ENCODE results near the gene SPATS2.
"Not testable (repeated sequence)": the region's sequence is repeated elsewhere in the genome, so short reads cannot be mapped to it uniquely, and the experiment has no call there.

Gene SPATS2

DNA sequence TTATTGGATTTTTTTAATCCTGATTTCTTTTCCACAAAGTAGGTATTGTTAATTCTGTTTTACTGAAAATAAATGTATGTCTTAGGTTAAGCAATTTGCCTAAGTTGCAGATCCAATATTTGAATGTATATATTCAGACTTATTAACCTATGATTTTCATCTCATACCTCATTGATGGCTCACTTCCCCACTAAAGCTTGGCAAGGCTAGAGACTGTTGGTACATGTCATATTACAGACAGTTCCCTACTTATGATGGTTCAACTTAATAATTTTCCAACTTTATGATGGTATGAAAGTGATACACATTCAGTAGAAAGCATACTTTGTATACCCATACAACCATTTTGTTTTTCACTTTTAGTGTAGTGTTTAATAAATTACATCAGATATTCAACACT, 138.4 kb downstream of the SPATS2 start:
- in situ Hi-C loops (cut with MboI; ENCODE audit: low sequenced_read_pairs): loop anchor here (10.0 kb wide), 1 partner anchor 141 kb away; the partner anchor contains the start of gene SPATS2

DNA sequence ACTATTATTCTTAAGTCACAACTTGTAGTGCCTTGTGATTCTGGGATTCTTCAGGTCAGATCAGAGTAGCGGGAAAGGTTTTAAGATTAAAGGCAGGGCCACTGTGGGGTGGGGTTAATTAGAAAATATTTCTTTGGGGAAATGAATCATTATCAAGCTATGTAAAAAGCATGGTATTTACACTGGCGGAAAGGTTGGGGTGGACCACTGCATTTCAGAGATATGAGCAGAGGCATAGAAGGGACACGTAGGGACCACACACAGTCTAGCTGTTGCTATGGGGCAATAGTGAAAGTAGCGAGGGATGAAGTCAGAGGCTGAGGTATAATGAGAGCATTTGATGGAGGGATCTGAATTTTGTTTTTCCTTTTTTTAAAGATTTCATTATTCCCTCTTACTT, 139.9 kb downstream of the SPATS2 start:
- in situ Hi-C loops (cut with MboI; ENCODE audit: low sequenced_read_pairs): loop anchor here (10.0 kb wide), 1 partner anchor 142 kb away; the partner anchor contains the start of gene SPATS2

DNA sequence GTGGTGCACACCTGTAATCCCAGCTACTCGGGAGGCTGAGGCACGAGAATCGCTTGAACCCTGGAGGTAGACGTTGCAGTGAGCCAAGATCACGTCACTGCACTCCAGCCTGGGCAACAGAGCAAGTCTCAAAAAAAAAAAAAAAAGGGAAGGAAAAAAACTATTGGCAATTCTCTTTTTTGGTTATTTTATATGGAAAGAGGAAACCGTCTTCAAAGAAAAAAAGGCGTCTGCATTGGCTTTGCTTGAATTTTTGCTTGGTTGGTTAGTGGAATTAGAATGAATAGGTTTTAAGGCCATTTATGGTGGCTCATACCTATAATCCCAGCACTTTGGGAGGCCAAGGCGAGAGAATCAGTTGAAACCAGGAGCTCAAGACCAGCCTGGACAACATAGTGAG, 142.4 kb downstream of the SPATS2 start:
- in situ Hi-C loops (cut with MboI; ENCODE audit: low sequenced_read_pairs): loop anchor here (10.0 kb wide), 1 partner anchor 145 kb away; the partner anchor contains the start of gene SPATS2

DNA sequence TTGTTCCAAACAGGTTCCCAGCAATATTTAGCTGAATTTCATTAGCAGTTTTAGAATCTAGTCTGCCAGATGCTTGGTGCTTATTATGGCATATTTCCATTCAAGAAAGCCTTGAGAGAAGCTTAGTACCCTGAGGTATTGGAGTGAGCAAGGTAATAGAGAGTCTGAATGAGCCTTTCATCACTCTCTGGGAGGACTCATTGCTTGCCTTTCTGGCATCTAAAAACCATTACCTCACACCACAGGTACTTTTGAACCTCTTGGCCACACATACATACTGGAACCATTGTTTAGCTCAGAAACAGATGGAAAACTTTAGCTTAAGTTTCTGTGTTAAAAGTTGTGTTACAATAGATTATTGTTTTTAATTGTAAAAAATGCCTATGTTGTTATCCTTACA, 144.1 kb downstream of the SPATS2 start:
- in situ Hi-C loops (cut with MboI; ENCODE audit: low sequenced_read_pairs): no loop called here

DNA sequence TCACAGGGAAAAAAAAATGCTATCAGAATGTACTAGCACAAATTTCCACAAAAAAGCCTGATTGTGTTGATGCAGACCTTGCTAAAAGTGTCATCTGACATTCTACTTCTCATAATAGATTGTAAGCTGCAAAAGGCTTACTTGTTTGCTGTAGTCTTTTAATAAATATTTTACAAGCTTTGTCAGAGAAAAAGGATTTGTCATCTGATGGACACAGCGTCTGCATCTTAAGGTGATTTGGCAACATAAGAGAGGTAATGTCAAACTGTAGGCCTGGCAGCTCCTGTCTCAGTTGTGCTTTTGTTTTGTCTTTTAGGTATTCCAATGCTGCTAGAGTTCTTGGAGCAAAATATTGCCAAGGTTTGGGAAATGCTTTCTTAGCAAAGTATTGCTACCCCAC, 145.3 kb downstream of the SPATS2 start:
- in situ Hi-C loops (cut with MboI; ENCODE audit: low sequenced_read_pairs): no loop called here

DNA sequence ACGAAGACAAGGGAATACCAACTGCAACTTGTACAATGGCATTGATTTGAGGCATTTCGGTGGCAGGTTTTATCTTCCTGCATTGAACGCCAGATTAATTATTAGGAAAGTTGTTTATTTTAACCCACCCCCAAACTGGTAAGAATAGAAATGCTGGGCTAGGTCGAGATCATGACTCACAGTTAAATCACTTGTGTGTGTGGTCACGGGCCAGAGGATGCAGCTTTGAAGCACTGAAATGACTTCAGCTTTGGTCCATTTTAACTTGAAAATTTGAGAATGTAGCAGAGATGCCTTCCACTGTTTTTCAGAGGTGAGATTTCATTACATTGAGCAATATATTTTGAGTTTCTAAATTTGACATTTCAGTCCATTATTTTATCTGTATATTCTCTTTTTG, 148.0 kb downstream of the SPATS2 start:
- in situ Hi-C loops (cut with MboI; ENCODE audit: low sequenced_read_pairs): no loop called here

DNA sequence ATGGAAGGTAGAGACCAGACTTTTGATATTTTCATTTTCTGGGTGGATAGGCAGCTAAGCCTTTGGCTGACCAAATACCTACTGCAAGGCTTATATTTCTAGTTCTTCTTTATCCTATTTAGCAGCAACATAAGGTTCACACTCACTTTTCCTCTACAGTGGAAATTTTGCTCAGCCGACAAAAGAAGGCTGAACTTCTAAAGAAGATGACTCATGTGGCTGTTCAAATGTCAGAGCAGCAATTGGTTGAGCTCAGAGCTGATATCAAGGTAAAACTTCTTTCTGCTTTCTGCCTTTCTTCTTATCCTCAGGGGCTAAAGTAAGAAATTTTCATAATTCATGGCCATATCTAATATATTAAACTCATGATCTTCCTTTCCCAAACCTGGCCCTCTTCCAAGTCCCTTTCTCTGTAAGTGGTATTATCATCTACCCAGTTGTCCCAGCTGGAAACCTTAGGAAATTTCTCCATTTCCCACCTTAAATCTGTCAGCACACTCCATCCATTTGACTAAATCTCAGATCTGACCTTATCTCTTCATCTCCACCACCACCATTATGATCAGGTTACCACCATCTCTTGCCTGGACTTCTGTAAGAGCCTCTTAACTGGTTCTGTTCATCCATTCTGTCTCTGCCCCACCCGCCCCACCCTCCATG, 151.8 kb downstream of the SPATS2 start:
- in situ Hi-C loops (cut with MboI; ENCODE audit: low sequenced_read_pairs): no loop called here

DNA sequence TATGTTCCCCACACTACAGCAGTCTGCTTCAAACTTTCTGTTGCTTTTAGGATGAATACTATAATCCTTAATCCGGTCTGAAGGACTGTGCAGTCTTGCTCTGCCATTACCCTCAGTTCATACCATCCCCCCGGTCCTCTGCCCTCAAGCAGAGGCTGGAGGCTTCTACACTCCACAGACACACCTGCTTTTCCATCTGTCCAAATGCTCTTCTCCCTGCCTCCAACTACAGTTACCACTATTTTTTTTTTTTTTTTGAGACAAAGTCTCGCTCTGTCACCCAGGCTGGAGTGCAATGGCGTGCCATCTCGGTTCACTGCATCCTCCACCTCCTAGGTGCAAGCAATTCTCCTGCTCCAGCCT, 152.3 kb downstream of the SPATS2 start:
- in situ Hi-C loops (cut with MboI; ENCODE audit: low sequenced_read_pairs): no loop called here

DNA sequence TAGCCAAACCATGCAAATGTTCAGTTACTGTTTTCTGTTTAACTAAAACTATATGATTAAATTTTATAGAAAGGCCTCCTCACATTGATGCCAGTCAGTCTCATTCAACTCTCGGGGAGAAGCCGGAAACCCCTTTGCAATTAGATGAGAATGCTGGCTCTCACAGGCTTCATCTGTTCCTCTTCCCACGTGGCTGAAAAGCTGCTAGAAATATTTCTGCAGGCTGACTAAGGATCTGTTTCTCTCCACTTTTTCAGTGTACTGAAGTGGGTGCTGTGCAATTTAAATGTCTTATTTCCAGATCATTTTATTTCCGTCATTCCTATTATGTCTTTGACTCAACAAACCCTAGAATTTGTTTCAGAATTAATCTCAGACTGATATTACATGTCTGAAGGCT, 154.1 kb downstream of the SPATS2 start:
- in situ Hi-C loops (cut with MboI; ENCODE audit: low sequenced_read_pairs): no loop called here

DNA sequence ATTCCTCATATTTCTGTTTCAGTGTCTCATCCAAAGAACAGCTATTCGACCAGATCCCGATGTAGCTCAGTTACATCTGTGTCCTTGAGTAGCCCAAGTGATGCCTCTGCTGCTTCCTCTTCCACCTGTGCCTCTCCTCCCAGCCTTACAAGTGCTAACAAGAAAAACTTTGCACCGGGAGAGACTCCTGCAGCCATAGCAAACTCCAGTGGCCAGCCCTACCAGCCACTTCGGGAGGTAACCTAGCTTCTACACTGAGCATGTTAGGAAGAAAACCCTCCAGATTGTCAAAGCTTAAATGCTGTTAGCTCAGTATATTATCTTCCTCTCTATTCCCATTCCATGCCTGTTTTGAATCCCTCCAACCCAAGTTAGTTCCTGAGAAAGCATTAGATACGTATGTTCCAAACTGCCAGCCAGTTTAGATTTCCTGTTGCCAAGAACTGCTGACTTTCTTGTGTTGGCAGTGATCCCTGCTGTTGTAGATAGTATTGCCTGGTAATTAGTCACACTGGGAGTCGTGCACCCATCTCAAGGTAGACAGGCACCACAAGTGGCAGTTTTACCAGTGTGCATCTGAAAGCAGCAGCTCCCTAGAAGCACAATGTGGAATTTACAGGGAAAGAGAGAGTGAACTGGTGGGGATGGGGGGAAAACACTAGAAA, 157.5 kb downstream of the SPATS2 start:
- in situ Hi-C loops (cut with MboI; ENCODE audit: low sequenced_read_pairs): no loop called here

DNA sequence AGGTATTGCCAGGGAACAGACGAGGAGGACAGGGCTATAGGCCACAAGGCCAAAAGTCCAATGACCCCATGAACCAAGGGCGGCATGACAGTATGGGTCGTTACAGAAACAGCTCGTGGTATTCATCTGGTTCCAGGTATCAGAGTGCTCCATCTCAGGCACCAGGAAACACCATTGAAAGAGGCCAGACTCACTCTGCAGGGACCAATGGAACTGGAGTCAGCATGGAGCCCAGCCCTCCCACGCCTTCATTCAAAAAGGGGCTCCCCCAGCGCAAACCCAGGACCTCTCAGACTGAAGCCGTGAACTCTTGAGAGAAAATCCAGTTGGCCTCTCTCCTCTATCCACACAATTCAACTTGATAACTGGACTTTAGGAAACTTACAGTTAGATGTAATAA, 158.7 kb downstream of the SPATS2 start:
- in situ Hi-C loops (cut with MboI; ENCODE audit: low sequenced_read_pairs): no loop called here

DNA sequence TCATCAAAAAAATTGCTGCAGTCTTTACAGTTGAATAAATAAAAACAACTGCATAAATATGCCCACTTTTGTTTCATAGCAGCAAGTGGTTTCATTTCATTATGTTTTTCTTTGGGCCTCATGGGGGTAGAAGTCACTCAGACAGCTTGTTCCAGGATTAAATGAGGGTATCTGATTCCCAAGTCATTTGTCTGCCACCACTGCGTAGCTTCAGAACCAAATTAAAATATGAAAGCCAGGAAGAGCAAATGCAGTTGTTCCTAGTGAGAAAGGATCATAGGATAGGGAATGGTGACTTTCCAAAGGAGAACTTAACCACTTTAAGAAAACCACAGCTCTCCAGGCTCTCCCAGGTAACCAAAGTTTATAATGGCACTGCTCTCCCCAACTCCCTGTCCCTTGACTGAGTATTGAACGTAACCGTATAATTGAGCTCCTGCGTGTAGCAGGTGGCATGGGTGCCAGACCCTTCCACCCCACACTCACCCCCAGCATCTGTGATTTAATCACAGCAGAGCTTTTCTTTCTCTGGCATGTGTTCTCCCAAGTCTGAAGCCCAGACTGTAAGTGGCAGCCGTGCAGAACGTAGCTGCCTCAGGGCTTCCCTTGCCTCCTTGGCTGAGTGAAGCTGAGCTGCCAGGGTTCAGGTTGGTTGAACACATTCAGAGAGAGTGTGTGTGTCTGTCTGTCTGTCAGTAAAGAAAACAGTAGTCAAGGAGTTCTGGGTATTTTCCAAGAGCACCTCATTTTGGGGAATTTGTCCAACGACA, 160.3 kb downstream of the SPATS2 start:
- in situ Hi-C loops (cut with MboI; ENCODE audit: low sequenced_read_pairs): no loop called here

DNA sequence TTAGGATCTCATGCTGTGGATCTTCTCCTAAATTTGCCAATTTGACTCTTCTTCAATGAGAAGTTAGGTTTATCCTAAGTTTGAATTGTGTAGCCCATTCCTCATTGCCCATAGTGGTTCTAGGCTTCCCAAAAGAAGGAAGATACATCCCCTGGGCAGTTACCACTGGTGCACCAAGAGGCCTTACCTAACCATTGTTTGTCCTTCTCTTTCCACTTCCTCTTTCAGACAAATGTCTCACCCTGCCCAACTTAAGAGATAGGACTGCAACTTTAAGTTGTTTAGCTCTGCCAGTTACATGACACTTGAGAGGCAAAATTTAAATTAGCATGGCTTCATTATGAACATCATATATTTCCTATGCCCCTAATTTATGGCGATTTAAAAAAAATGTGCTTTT, 162.2 kb downstream of the SPATS2 start:
- in situ Hi-C loops (cut with MboI; ENCODE audit: low sequenced_read_pairs): no loop called here

DNA sequence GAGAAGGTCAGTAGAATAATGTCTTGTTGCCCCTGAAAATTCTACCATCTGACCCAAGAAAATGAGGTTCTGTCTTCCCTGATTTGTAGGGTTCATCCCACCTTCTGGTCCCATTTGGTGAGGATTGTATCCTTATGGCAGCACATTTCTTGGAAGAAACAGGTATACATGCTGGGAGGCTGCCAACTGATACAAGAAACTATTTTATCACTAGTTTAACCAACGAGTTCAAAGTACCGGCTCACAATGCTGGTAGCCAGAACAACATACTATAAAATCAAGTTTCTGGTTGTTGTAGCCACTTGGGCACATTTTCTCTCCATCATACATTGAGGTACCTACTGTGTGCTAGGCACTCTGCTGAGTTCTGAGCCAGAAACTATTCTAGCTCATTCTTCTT, 164.5 kb downstream of the SPATS2 start:
- in situ Hi-C loops (cut with MboI; ENCODE audit: low sequenced_read_pairs): no loop called here

DNA sequence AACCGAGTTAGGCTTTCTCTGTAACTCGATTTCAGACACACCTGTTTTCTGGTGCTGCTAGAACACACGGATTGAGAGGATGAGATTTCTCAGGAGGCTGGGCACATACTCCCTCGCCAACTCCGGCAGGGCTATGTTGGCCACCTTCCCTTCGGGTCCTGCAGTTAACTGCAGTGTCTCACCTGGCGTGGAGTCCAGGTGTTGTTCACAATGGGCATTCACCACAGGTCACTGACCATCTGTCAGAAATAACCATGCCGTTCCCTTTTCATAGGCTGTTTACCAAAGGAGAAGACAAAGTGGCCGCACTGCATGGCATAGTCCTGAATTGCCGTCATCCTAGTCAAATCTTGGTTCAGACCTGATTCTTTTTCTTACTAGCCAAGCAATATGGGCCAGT, 166.1 kb downstream of the SPATS2 start:
- in situ Hi-C loops (cut with MboI; ENCODE audit: low sequenced_read_pairs): no loop called here

DNA sequence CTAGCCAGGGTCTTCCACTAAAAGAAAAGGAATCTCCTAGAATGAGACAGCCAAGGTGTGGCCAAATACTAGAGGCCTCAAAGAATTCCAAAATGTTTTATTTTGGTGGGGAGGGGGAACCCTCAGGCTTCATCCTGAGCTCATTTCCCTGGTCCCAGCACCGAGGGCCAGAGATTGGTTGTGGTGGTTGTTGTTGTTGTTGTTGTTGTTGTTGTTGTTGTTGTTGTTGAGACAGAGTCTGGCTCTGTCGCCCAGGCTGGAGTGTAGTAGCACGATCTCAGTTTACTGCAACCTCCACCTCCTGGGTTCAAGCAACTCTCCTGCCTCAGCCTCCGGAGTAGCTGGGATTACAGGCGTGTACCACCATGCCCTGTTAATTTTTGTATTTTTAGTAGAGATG, 166.9 kb downstream of the SPATS2 start:
- in situ Hi-C loops (cut with MboI; ENCODE audit: low sequenced_read_pairs): not testable (repeated sequence)

DNA sequence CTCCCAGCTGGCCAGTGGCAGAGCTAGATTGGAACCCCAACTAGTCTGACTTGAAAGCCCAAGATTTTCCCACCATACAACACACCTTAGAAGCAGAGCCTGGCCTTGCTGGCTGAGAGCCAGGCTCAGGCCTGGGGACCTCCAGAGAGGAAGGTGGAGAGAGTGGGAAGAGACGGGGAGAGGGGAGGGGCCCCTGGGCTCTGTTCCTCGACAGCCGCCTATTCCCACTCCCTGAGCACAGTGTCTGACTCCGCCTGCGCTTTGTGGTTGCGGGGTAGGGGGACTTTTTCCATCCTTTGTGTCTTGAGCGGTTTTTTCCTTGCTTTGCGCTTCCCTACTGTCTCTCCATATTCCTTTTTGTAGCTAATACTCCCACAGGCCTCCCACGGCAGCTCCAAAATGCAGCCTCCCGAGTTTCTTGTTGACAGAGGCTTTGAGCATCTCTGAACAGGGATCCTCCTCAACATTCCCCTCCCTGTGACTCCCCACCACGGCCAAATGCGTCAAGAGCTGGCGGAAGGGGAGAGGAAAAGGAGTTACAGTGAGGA, 167.5 kb downstream of the SPATS2 start:
- in situ Hi-C loops (cut with MboI; ENCODE audit: low sequenced_read_pairs): no loop called here

DNA sequence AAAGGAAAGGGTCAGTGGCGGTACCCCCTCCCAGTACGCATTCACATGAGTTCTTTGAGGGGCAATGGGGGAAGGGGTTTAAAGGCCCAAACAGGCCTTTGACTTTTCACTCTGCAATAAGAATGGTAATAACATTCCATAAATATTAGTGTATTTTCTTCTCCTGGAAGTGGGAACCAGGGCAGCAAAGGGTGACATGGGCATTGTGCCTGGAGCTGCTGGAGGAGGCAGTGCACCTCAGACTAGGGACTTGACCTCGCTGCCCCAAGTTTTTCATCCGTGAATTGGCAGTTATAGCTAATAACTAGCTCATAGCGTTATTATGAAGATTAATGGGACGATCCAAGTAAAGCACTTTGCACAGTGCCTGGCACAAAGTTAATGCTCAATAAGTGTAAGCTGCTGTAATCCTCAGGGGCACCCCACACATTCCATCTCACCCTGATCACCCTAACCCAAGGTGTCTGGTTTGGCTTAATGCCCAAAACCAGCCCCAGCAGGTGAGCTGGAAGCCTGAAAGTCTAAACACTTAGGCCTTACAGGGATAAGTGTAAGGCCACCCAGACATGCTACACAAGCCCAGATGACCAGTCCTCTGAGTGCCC, 168.8 kb downstream of the SPATS2 start:
- in situ Hi-C loops (cut with MboI; ENCODE audit: low sequenced_read_pairs): no loop called here

DNA sequence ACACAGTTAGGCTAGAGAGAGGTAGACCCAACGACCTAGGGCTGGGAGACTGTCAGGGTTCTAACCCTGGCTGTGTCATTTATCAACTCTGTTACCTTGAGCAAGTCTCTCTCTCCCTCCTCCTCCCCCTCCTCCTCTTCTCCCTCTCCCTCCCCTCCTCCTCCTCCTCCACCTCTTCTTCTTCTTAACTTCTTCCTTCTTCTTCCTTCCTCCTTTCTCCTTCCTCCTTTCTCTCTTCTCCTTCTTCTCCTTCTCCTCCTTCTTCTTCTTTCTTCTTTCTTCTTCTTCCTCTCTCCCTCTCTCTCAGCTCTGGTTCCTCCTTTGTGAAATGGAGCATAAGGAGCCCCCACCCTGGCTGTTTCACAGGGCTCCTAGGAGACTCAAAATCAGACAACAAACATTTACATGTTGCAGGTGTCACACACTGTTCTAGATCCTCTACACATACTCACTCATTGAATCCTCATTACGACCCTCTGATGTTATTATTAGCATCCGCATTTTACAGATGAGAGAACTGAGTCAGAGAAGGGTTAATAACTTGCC, 169.3 kb downstream of the SPATS2 start:
- in situ Hi-C loops (cut with MboI; ENCODE audit: low sequenced_read_pairs): no loop called here

DNA sequence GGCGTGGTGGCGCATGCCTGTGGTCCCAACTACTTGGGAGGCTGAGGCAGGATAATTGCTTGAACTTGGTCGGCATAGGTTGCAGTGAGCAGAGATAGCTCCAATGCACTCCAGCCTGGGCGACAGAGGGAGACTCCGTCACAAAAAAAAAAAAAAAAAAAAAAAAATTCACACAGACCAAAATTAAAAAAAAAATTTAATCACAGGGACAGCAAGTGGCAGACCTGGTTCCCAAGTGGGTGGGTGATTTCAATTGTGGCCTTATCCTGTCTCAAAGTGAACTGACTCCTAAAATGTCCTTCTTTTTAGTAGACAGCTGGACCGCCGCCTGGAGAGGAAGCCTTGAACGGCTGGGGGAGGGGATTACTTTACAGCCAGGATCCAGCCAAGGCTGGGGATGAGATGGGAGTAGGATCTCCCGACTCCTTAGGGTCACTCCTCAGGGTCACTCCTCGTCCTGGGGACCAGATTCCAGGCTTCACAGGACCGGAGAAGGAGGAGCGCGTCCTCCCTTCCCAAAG, 170.0 kb downstream of the SPATS2 start:
- in situ Hi-C loops (cut with MboI; ENCODE audit: low sequenced_read_pairs): no loop called here

All from HL-60/S4 treated with phorbol 12-myristate 13-acetate at 8.2 ng/mL for 4 days and 3 days (cell line).